K562 (cell line): ENCODE measurements around the gene OBSCN. TPM values are rescaled to one million over a fixed set of nuclear protein-coding genes. Genes with fewer than 3 reads are reported as not detected.

Experiments
- CHCHD3 ChIP-seq: fragments of 250-450 bp; sonication (Bioruptor Pico); IDR thresholded peaks from 2 replicates; pipeline ENCODE4 v2.1.2; 2022; ENCODE audit warnings: mild to moderate bottlenecking
- ESRRB ChIP-seq: fragments of 250-450 bp; sonication (Bioruptor Pico); IDR thresholded peaks from 2 replicates; pipeline ENCODE4 v1.5.0; 2020; ENCODE audit warnings: mild to moderate bottlenecking, moderate library complexity, borderline replicate concordance
- MBD2 ChIP-seq: sonication (generic); IDR thresholded peaks from 2 replicates; pipeline ENCODE4 v1.6.1; 2016; ENCODE audit warnings: low read depth, borderline replicate concordance
- MEIS2 ChIP-seq: fragments of 450-650 bp; IDR thresholded peaks from 2 replicates; pipeline ENCODE4 v1.6.1; 2014; ENCODE audit warnings: mild to moderate bottlenecking; ENCODE audit not compliant: partially characterized antibody
- PHB2 ChIP-seq: fragments of 450-650 bp; IDR thresholded peaks from 2 replicates; pipeline ENCODE4 v1.6.1; 2017; ENCODE audit warnings: low read depth
- POLR3A ChIP-seq: IDR thresholded peaks from 2 replicates; pipeline ENCODE4 v1.6.1; 2011; ENCODE audit warnings: borderline replicate concordance, mild to moderate bottlenecking, moderate library complexity; ENCODE audit not compliant: insufficient read length, insufficient read depth; ENCODE audit errors: extremely low read depth
- ZKSCAN3 ChIP-seq: fragments of 250-450 bp; sonication (Bioruptor Pico); IDR thresholded peaks from 2 replicates; pipeline ENCODE4 v1.4.0; 2020
- ZNF134 ChIP-seq: fragments of 250-450 bp; sonication (Bioruptor Pico); conservative IDR thresholded peaks from 2 replicates; pipeline ENCODE4 v1.4.0; 2020
- ZNF347 ChIP-seq: fragments of 450-650 bp; formaldehyde crosslinking; IDR thresholded peaks from 2 replicates; pipeline ENCODE4 v1.4.0; 2020; ENCODE audit warnings: low read depth, mild to moderate bottlenecking, moderate library complexity
- polyA plus RNA-seq, 8 experiments: library from polyadenylated mRNA; depleted of rRNA in 4 of 8; stranded (reverse) in 5 of 8; unstranded in 3 of 8; fragments of >200 nt; fragmentation: Nextera tagmentation in 2 of 8; fragmentation: Illumina TruSeq in 1 of 8; extraction: Ambion mirVana in 2 of 8; extraction: Trizol in 1 of 8; gene quantifications; 2 replicates each; pipeline versions ENCODE4 v1.2.1 to v1.2.3, GENCODE V29; 2011 to 2014; ENCODE audit warnings: inconsistent platforms in 1 of 8, missing spikeins in 1 of 8
- total RNA-seq, 7 experiments: library from RNA; depleted of rRNA in 6 of 7; stranded (reverse); fragments of >200 nt in 6 of 7; fragmentation: Illumina TruSeq in 2 of 7; extraction: Trizol in 2 of 7; gene quantifications; 2 replicates each; pipeline versions ENCODE4 v1.2.1 to v1.2.3, GENCODE V29; 2011 to 2021; ENCODE audit warnings: low replicate concordance in 1 of 7
- TF ChIP-seq, protein P1 (sequence below): fragments of 250-450 bp; sonication (Bioruptor Pico); IDR thresholded peaks from 2 replicates; pipeline ENCODE4 v1.8.0; 2021; ENCODE audit warnings: moderate library complexity, mild to moderate bottlenecking, inconsistent platforms
- TF ChIP-seq, protein P2 (sequence below): fragments of 450-650 bp; IDR thresholded peaks from 2 replicates; pipeline ENCODE4 v1.6.1; 2018; ENCODE audit warnings: mild to moderate bottlenecking, low read depth; ENCODE audit not compliant: partially characterized antibody

Gene OBSCN
- total and polyA plus RNA-seq, 9 of the 15 experiments (the other 6 are each of a cell fraction or from before 2014, with no cell fraction given) = 0.18 to 19.7 (median 3.6) TPM

DNA sequence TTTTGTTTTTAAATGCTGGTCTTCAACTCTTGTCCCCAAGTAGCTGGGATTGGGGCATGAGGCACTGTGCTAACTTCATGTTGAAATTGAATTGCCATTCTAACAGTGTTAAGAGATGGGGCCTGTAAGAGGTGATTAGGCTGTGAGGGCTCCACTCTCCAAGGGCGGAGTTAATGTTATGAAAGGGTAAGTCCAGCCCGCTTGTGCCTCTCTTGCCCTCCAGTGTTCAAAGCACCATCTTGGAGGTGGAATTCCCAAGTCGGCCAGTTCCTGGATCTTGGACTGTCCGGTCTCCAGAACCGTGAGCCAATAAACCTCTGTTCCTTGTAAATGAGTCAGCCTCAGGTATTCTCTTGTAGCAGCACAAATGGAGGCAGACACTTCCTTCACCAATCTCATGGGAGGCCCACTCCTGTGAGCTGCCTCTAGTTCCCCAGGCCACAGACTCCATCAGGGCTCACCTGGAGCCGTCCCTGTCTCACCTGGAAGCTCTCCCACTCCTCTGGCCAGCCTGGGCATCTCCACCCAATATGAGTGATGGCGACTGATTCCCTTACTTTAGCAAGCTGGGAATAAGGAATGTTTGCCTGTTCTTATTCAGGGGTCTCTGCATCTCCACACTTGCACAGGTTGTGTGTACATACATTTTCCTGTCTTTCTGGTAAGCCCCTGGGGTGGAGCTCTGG, 26.7 kb upstream of the OBSCN start (continued):
- TF ChIP-seq, protein P1, sequence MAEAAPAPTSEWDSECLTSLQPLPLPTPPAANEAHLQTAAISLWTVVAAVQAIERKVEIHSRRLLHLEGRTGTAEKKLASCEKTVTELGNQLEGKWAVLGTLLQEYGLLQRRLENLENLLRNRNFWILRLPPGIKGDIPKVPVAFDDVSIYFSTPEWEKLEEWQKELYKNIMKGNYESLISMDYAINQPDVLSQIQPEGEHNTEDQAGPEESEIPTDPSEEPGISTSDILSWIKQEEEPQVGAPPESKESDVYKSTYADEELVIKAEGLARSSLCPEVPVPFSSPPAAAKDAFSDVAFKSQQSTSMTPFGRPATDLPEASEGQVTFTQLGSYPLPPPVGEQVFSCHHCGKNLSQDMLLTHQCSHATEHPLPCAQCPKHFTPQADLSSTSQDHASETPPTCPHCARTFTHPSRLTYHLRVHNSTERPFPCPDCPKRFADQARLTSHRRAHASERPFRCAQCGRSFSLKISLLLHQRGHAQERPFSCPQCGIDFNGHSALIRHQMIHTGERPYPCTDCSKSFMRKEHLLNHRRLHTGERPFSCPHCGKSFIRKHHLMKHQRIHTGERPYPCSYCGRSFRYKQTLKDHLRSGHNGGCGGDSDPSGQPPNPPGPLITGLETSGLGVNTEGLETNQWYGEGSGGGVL = no peak
- TF ChIP-seq POLR3A = no peak
- no peak for TF ChIP-seq ZNF347
- no peak for TF ChIP-seq MBD2
- TF ChIP-seq CHCHD3 (CRISPR knock-in tag) = no peak
- no peak for TF ChIP-seq MEIS2
- TF ChIP-seq ZKSCAN3 (CRISPR knock-in tag) = no peak
- TF ChIP-seq ZNF134 (CRISPR knock-in tag) = no peak
- TF ChIP-seq, protein P2, sequence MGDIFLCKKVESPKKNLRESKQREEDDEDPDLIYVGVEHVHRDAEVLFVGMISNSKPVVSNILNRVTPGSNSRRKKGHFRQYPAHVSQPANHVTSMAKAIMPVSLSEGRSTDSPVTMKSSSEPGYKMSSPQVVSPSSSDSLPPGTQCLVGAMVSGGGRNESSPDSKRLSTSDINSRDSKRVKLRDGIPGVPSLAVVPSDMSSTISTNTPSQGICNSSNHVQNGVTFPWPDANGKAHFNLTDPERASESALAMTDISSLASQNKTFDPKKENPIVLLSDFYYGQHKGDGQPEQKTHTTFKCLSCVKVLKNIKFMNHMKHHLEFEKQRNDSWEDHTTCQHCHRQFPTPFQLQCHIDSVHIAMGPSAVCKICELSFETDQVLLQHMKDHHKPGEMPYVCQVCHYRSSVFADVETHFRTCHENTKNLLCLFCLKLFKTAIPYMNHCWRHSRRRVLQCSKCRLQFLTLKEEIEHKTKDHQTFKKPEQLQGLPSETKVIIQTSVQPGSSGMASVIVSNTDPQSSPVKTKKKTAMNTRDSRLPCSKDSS = no peak
- TF ChIP-seq ESRRB (CRISPR knock-in tag) = no peak
- TF ChIP-seq PHB2 = no peak
- TF ChIP-seq, all 486 proteins: peak for 0
